Nephron (organoid): ENCODE measurements around the gene TNFRSF8.

ENCODE experiments used
- H3K27ac Mint-ChIP-seq, 3 experiments: 2 replicates each; pipeline ENCODE4 v1.8.0; 2020; ENCODE audit warnings: mixed read lengths in 3 of 3, mild to moderate bottlenecking in 2 of 3, moderate library complexity in 1 of 3
- H3K27me3 Mint-ChIP-seq: 2 replicates; pipeline ENCODE4 v1.8.0; 2021; ENCODE audit warnings: low read depth, mild to moderate bottlenecking, moderate library complexity, mixed read lengths
- H3K36me3 Mint-ChIP-seq: 2 replicates; pipeline ENCODE4 v1.8.0; 2020; ENCODE audit warnings: low read depth, mixed read lengths
- H3K4me1 Mint-ChIP-seq: 2 replicates; pipeline ENCODE4 v1.8.0; 2020; ENCODE audit warnings: mixed read lengths
- H3K4me3 Mint-ChIP-seq, 3 experiments: 2 replicates each; pipeline ENCODE4 v1.8.0; 2020; ENCODE audit warnings: mild to moderate bottlenecking in 3 of 3, mixed read lengths in 3 of 3, moderate library complexity in 2 of 3
- H3K9me3 Mint-ChIP-seq: 2 replicates; pipeline ENCODE4 v1.8.0; 2020; ENCODE audit warnings: mixed read lengths
- TF ChIP-seq, protein P1 (sequence below), 3 experiments: fragments of 200-600 bp; sonication (generic); IDR thresholded peaks; one replicate each; pipeline ENCODE4 v1.5.0; 2021; ENCODE audit warnings: antibody characterized with exemption in 3 of 3; ENCODE audit not compliant: unreplicated experiment in 3 of 3

The TNFRSF8 gene

GRCh38 chr1:12111741-12112140 is 48.6 kb downstream of the TNFRSF8 start:
- no peaks in the 10 kb centered on the region for H3K9me3 Mint-ChIP-seq
- no peaks in the 10 kb centered on the region for H3K36me3 Mint-ChIP-seq
- TF ChIP-seq, protein P1, sequence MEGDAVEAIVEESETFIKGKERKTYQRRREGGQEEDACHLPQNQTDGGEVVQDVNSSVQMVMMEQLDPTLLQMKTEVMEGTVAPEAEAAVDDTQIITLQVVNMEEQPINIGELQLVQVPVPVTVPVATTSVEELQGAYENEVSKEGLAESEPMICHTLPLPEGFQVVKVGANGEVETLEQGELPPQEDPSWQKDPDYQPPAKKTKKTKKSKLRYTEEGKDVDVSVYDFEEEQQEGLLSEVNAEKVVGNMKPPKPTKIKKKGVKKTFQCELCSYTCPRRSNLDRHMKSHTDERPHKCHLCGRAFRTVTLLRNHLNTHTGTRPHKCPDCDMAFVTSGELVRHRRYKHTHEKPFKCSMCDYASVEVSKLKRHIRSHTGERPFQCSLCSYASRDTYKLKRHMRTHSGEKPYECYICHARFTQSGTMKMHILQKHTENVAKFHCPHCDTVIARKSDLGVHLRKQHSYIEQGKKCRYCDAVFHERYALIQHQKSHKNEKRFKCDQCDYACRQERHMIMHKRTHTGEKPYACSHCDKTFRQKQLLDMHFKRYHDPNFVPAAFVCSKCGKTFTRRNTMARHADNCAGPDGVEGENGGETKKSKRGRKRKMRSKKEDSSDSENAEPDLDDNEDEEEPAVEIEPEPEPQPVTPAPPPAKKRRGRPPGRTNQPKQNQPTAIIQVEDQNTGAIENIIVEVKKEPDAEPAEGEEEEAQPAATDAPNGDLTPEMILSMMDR (IDR thresholded peaks at IDR 0.05; ENCODE audit: unreplicated experiment in 3 of 3), result no peak
- H3K27ac Mint-ChIP-seq, result no peak overlapping the region
- no peak overlapping the region for H3K4me3 Mint-ChIP-seq
- peaks cover 18% of the 10 kb centered on the region for H3K27me3 Mint-ChIP-seq
- H3K4me1 Mint-ChIP-seq, result no peaks in the 10 kb centered on the region

DNA sequence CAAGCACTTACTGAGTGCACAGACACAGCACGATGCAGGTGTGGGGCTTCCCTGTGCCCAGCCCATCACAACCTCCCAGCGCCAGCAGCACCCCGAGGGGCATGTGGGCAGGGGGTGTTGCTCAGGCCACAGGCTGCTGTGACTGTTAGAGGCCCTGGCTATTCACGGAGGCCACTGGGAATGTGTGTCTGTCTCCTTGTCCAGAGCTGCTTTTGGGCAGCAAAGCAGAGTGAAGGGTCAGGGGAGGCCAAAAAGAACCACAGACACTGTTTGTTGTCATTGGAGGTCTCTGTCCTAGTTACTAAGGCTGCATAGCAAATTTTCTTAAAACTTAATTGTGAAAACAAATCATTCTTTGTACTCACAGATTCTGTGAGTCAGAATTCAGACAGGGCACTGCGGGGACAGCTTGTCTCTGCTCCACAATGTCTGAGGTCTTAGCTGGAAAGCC is 49.6 kb downstream of the TNFRSF8 start:
- Mint-ChIP-seq H3K27ac (no peak overlapping the region), H3K4me1 (no peaks in the 10 kb centered on the region)

DNA sequence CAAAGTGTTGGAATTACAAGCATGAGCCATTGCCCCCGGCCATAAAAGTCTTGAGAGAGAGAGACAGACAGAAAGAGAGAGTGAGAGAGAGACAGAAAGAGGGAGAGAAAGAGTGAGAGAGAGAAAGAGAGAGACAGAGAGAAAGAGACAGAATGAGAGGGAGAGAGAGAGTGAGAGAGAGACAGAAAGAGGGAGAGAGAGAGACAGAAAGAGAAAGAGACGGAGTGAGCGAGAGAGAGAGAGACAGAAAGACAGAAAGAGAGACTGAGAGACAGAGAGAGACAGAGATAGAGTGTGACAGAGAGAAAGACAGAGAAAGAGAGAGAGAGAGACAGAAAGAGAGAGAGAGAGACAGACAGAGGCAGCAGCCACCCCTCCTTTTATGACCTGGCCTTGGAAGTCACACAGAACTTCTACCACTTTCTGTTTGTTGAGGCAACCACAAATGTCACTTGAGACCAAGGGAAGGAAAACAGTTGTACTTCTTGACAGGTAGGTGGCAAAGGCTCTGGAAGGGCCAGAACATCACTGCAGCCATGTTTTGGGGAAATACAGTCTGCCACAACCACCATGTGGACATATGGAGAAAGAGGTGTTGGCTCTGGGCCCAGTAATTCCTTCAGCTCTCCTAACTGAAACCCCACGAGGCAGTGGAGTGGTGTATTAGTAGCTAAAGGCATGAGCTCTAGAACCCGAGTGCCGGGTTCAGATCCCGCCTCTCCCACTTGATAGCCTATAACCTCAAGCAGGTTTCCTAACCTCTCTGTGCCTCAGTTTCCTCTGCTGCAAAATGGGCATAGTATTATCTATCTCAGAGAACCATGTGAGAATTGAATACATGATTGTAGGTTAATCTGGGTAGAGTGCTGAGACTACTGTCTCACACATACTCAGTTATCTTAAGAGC is 50.6 kb downstream of the TNFRSF8 start:
- Mint-ChIP-seq H3K4me1 (no peaks in the 10 kb centered on the region), H3K36me3 (no peaks in the 10 kb centered on the region), H3K4me3 (no peak overlapping the region), H3K27me3 (peaks cover 18% of the 10 kb centered on the region), H3K9me3 (no peaks in the 10 kb centered on the region), H3K27ac (no peak overlapping the region)
- TF ChIP-seq, protein P1 (IDR thresholded peaks at IDR 0.05; ENCODE audit: unreplicated experiment in 3 of 3), result no peak

More for the DNA sequence above, 49.6 kb downstream of the TNFRSF8 start:
- Mint-ChIP-seq H3K27me3 (peaks cover 18% of the 10 kb centered on the region), H3K36me3 (no peaks in the 10 kb centered on the region), H3K9me3 (no peaks in the 10 kb centered on the region), H3K4me3 (no peak overlapping the region)
- TF ChIP-seq, protein P1 (IDR thresholded peaks at IDR 0.05; ENCODE audit: unreplicated experiment in 3 of 3), result no peak

DNA sequence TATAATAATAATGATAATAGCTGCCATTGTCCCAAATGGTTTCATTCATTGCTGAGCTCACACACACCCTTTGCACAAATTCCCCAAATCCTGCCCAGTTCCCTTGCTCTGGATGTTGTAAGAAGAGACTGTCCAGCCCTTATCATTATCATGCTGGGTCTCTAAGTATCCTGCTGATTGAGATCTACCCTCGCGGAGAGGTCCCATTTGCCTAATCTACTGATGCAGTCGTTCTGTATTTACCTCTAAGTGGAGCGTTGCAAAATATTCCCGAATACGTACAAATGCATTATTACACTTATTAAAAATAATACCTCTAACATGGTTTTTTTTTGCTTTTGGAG is 51.2 kb downstream of the TNFRSF8 start:
- peaks cover 18% of the 10 kb centered on the region for H3K27me3 Mint-ChIP-seq
- no peak overlapping the region for H3K4me3 Mint-ChIP-seq
- H3K4me1 Mint-ChIP-seq, result no peaks in the 10 kb centered on the region
- H3K9me3 Mint-ChIP-seq, result peaks cover 2% of the 10 kb centered on the region
- no peaks in the 10 kb centered on the region for H3K36me3 Mint-ChIP-seq
- H3K27ac Mint-ChIP-seq, result no peak overlapping the region
- TF ChIP-seq, protein P1 (IDR thresholded peaks at IDR 0.05; ENCODE audit: unreplicated experiment in 3 of 3), result no peak

- Mint-ChIP-seq H3K9me3 (peaks cover 2% of the 10 kb centered on the region), H3K4me1 (no peaks in the 10 kb centered on the region), H3K36me3 (no peaks in the 10 kb centered on the region), H3K27me3 (peaks cover 17% of the 10 kb centered on the region), H3K27ac (no peak overlapping the region), H3K4me3 (no peak overlapping the region)
- TF ChIP-seq, protein P1 (IDR thresholded peaks at IDR 0.05; ENCODE audit: unreplicated experiment in 3 of 3), result no peak
Measured at GRCh38 chr1:12114916-12115315, 51.8 kb downstream of the TNFRSF8 start.
